ENCODE results near the gene LRRC31. TPM values are rescaled to one million over a fixed set of nuclear protein-coding genes. Genes with fewer than 3 reads are reported as not detected.

LRRC31 gene
- total RNA-seq, 2 donors from 2014 or later: not detected

- Histone ChIP-seq H3K4me1 (no peaks in the 10 kb centered on the region), H3K4me3 (no peak overlapping the region), H3K27ac (no peak overlapping the region), H3K27me3 (no peaks in the 10 kb centered on the region), H3K9me3 (no peaks in the 10 kb centered on the region), H3K36me3 (no peaks in the 10 kb centered on the region)
- no peak for DNase-seq (ENCODE audit: low spot score)
- no peak for TF ChIP-seq CTCF (IDR thresholded peaks at IDR 0.05)
Observed at GRCh38 chr3:169861871-169862270, 7.9 kb downstream of the LRRC31 start.

GRCh38 chr3:169857811-169858210, 11.9 kb downstream of the LRRC31 start:
- TF ChIP-seq CTCF (IDR thresholded peaks at IDR 0.05): no peak
- no peaks in the 10 kb centered on the region for H3K36me3 ChIP-seq
- H3K4me1 ChIP-seq: no peaks in the 10 kb centered on the region
- no peak overlapping the region for H3K27ac ChIP-seq
- no peaks in the 10 kb centered on the region for H3K27me3 ChIP-seq
- DNase-seq (ENCODE audit: low spot score): no peak
- no peak overlapping the region for H3K4me3 ChIP-seq
- no peaks in the 10 kb centered on the region for H3K9me3 ChIP-seq

- DNase-seq (ENCODE audit: low spot score): no peak
- H3K36me3 ChIP-seq: no peaks in the 10 kb centered on the region
- no peak overlapping the region for H3K27ac ChIP-seq
- no peaks in the 10 kb centered on the region for H3K4me1 ChIP-seq
- TF ChIP-seq CTCF (IDR thresholded peaks at IDR 0.05): no peak
- H3K27me3 ChIP-seq: no peaks in the 10 kb centered on the region
- H3K4me3 ChIP-seq: no peak overlapping the region
- H3K9me3 ChIP-seq: no peaks in the 10 kb centered on the region
Observed at GRCh38 chr3:169855514-169855913, 14.2 kb downstream of the LRRC31 start.

- H3K4me3 ChIP-seq: no peak overlapping the region
- no peak overlapping the region for H3K27ac ChIP-seq
- no peaks in the 10 kb centered on the region for H3K27me3 ChIP-seq
- no peaks in the 10 kb centered on the region for H3K9me3 ChIP-seq
- no peak for DNase-seq (ENCODE audit: low spot score)
- H3K36me3 ChIP-seq: no peaks in the 10 kb centered on the region
- TF ChIP-seq CTCF (IDR thresholded peaks at IDR 0.05): no peak
- H3K4me1 ChIP-seq: no peaks in the 10 kb centered on the region
Observed at GRCh38 chr3:169850618-169851017, 19.1 kb downstream of the LRRC31 start.

GRCh38 chr3:169848741-169849140, 21.0 kb downstream of the LRRC31 start:
- Histone ChIP-seq H3K27me3 (no peaks in the 10 kb centered on the region), H3K4me3 (no peak overlapping the region), H3K27ac (no peak overlapping the region), H3K36me3 (no peaks in the 10 kb centered on the region), H3K4me1 (no peaks in the 10 kb centered on the region), H3K9me3 (no peaks in the 10 kb centered on the region)
- no peak for DNase-seq (ENCODE audit: low spot score)
- TF ChIP-seq CTCF (IDR thresholded peaks at IDR 0.05): no peak

- Histone ChIP-seq H3K36me3 (no peaks in the 10 kb centered on the region), H3K27me3 (no peaks in the 10 kb centered on the region), H3K9me3 (no peaks in the 10 kb centered on the region), H3K27ac (no peak overlapping the region), H3K4me1 (no peaks in the 10 kb centered on the region), H3K4me3 (no peak overlapping the region)
- DNase-seq (ENCODE audit: low spot score): no peak
- no peak for TF ChIP-seq CTCF (IDR thresholded peaks at IDR 0.05)
Observed at GRCh38 chr3:169847896-169848295, 21.8 kb downstream of the LRRC31 start.

Data from right atrium auricular region (tissue), 2 donors.